ENCODE data around the gene KIF21B.

The KIF21B gene

DNA sequence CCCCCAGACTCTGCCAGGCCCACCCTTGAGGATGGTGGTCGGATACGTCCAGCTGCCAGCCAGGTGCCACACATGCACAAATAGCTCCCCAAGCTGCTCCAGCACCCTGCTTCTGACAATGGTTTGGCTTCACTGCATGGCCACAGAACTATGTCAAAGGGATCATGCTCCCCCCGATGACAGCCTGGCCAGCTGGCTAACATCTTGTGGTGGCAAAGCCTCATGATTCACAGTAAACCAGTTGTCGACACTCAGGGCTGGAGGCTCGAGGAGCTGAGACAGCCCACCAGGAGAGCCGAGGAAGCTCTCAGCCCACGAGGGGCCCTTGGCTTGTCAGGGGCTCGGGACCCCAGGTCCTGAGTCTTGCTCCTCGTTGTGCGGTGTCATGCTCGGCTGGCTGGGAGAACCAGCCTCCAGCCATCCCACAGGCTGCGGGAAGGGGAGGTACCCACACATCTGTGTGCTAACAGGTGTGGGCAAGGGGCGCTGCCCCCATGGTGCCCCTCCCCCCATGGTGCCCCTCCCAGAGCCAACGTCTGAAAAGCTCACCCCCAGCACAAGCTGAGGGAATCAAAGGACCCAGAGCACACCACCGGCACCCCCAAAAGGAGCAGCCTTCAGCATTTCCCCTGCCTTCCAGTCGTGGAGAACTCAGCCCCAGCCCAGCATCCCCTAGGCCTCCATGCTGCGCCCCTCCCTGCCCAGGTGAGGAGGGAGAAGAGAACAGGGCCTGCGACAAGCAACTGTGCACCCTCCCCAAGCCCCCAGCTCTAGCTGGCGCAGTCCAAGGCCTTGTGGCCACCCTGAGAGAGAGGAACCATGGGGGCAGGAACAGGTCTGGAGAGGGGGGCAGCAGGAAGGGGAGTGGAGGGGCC is 41.2 kb downstream of the KIF21B start:
- ChIA-PET POLR2A (ENCODE audit: low non-redundant PET) (no interaction called here), CTCF (interaction anchor here (0.7 to 5.6 kb wide), 4 partner anchors 10 to 132 kb away, joined by 3 to 38 read pairs (median 4); no protein-coding TSS in a partner anchor)
- TF ChIP-seq, protein P1, sequence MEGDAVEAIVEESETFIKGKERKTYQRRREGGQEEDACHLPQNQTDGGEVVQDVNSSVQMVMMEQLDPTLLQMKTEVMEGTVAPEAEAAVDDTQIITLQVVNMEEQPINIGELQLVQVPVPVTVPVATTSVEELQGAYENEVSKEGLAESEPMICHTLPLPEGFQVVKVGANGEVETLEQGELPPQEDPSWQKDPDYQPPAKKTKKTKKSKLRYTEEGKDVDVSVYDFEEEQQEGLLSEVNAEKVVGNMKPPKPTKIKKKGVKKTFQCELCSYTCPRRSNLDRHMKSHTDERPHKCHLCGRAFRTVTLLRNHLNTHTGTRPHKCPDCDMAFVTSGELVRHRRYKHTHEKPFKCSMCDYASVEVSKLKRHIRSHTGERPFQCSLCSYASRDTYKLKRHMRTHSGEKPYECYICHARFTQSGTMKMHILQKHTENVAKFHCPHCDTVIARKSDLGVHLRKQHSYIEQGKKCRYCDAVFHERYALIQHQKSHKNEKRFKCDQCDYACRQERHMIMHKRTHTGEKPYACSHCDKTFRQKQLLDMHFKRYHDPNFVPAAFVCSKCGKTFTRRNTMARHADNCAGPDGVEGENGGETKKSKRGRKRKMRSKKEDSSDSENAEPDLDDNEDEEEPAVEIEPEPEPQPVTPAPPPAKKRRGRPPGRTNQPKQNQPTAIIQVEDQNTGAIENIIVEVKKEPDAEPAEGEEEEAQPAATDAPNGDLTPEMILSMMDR (conservative IDR thresholded peaks at IDR 0.05; ENCODE audit: low read depth): no peak
- DNase-seq (ENCODE audit: low spot score): no peak
- H3K27ac ChIP-seq: no peak overlapping the region

DNA sequence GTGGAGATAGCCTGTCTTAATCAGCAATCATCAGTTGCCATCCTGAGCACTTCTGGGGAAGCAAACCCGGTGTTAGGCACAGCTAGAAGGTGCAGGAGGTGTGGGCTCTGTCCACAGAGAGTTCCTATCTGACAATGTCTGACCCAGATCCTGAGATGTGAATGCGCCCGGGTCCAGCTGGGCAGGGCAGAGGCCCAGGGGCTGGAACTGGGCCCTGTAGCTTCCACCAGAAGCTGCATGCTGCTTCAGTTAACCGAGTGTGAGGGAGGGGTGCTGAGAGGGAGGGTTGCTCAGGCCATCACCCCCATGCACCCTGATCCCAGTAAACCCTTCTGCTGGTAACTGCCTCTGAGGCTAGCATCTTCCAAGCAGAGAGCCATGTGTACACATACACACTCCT is 42.2 kb downstream of the KIF21B start:
- CTCF ChIA-PET: interaction anchor here (0.5 to 5.6 kb wide), 3 partner anchors 9 to 133 kb away, joined by 3 to 38 read pairs (median 4); no protein-coding TSS in a partner anchor
- POLR2A ChIA-PET (ENCODE audit: low non-redundant PET): no interaction called here
- no peak overlapping the region for H3K27ac ChIP-seq
- TF ChIP-seq, protein P1 (conservative IDR thresholded peaks at IDR 0.05; ENCODE audit: low read depth): no peak
- DNase-seq (ENCODE audit: low spot score): no peak

DNA sequence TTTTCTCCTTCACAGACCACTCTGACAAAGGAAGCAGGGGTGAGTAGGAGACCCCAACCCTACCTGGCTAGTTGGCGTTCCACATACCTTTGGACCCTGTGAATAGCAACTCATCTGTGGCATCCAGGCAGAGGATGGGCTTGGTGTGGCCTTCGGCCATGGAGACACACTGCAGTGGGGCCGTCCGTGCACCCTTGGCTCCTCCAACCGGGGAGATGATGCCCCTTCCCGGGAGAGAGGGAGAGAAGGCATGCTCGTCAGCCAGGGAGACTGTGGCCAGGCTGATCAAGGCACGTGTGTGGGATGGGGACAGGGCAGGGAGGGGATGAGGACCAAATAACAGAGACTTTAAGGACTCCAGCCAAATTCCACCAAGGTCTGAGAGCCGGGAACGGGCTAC is 42.6 kb downstream of the KIF21B start:
- POLR2A ChIA-PET (ENCODE audit: low non-redundant PET): no interaction called here

DNA sequence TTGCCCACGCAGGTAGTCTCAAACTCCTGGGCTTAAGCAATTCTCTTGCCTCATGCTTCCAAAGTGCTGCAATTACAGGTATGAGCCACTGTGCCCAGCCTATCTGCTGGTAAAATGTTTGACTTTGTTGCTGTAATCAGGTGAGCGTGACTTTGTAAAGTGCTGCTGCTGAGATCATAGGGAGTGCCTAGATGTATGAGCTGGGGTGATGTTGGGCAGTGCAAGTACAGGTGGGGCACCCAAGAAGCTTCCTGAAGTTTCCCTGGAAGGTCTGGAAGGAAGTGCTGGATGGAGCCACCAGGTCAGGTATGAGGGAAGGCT is 43.1 kb downstream of the KIF21B start:
- ChIA-PET POLR2A (ENCODE audit: low non-redundant PET) (no interaction called here), CTCF (interaction anchor here (0.7 to 5.6 kb wide), 9 partner anchors 8 to 422 kb away, joined by 3 to 38 read pairs (median 4); no protein-coding TSS in a partner anchor)
- TF ChIP-seq, protein P1 (conservative IDR thresholded peaks at IDR 0.05; ENCODE audit: low read depth): no peak
- H3K27ac ChIP-seq: no peak overlapping the region
- DNase-seq (ENCODE audit: low spot score): no peak

More for the DNA sequence above, 42.6 kb downstream of the KIF21B start:
- no peak overlapping the region for H3K27ac ChIP-seq
- DNase-seq (ENCODE audit: low spot score): no peak
- TF ChIP-seq, protein P1 (conservative IDR thresholded peaks at IDR 0.05; ENCODE audit: low read depth): no peak
- CTCF ChIA-PET: interaction anchor here (2.6 to 5.6 kb wide), 2 partner anchors 9 to 61 kb away, joined by 12 to 38 read pairs; no protein-coding TSS in a partner anchor

DNA sequence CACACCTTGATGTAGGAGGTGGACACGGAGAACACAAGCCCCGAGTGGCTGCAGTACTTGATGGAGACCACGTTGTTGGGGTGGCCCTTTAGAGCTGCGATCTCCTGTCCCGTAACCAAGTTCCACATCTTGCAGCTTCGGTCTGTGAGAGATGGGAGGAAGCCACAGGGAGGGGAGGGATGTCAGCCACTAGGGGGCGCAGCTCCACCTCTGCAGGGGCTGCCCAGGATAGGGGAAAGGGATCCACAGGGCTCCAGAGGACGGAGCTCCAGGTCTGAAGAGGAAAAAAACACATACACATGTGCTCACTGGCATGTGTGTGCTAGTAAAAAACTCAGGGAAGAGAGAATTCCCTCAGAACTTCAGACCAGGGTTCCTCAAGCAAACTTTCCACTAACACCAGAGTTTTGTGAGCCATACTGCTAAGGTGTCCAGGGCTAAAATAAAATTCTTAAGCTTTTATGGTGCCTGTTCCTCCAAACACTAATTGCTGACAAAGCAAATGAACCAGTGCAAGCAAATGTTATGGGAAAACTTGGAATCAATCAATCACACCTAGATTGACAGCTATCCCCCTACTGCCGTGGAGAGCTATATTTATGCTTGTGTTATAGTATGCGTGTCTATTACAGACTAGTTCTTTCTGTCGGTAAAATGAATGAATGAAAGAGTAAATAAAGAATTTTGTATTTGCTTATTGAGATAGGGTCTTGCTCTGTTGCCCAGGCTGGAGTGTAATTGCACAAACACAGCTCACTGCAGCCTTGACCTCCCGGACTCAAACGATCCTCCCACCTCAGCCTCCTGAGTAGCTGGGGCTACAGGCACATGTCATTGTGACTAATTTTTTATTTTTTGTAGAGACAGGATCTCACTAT is 43.7 kb downstream of the KIF21B start:
- ChIA-PET POLR2A (ENCODE audit: low non-redundant PET) (no interaction called here), CTCF (interaction anchor here (0.6 to 5.6 kb wide), 16 partner anchors 8 to 421 kb away, joined by 3 to 38 read pairs (median 4); no protein-coding TSS in a partner anchor)
- no peak overlapping the region for H3K27ac ChIP-seq
- TF ChIP-seq, protein P1 (conservative IDR thresholded peaks at IDR 0.05; ENCODE audit: low read depth): peak; percentile 53
- DNase-seq (ENCODE audit: low spot score): peak; percentile 66

Measured in RWPE1 (cell line).